ENCODE data around the gene FAM169A.
"Not testable (repeated sequence)": the region's sequence is repeated elsewhere in the genome, so short reads cannot be mapped to it uniquely, and the experiment has no call there.

The FAM169A gene, protein sequence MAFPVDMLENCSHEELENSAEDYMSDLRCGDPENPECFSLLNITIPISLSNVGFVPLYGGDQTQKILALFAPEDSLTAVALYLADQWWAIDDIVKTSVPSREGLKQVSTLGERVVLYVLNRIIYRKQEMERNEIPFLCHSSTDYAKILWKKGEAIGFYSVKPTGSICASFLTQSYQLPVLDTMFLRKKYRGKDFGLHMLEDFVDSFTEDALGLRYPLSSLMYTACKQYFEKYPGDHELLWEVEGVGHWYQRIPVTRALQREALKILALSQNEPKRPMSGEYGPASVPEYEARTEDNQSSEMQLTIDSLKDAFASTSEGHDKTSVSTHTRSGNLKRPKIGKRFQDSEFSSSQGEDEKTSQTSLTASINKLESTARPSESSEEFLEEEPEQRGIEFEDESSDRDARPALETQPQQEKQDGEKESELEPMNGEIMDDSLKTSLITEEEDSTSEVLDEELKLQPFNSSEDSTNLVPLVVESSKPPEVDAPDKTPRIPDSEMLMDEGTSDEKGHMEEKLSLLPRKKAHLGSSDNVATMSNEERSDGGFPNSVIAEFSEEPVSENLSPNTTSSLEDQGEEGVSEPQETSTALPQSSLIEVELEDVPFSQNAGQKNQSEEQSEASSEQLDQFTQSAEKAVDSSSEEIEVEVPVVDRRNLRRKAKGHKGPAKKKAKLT

DNA sequence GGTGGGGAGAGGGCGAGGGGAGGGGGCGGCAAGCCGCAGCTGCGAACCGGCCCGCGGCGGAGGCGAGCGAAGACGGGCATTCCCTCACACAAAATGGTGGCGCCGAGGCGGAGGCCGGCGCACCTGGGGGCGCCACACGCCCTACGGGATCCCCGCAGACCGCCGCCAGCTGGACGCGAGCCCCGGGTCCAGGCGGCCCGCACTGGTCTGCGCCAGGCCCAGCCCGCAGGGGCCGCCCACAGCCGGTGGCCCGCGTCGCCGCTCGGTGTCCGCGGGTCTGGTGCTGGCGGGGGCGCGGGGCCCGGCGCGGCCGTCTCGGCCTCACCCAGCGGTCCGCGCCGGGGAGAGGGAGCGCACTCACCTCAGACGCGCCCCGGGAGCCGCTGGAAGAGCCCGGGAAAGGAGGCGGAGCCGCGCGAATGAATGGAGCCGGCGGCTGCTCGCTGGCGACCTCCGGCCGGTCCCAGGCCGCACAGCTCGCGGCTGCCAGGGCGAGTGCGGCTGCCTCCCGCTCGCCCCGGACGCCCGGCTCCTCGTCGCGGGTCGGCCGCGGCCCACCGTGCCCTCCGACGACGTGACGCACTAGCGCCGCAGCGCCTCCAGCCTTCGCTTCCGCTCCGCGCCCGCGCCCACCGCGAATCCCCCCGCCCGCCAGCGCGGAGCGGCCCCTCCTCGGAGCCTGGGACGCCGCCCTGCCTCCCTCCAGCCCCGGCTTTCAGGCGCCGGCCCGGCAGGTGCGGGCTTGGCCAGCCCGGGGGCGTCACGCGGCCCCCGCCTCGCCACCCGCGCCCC is at the start of gene FAM169A:
Gene FAM169A, minus strand, starts transcription at position 584 of the 792 bp plus-strand sequence. CDS start 24,711 bp downstream, outside the sequence.
- peak; percentile 31 to 74 for DNase-seq

DNA sequence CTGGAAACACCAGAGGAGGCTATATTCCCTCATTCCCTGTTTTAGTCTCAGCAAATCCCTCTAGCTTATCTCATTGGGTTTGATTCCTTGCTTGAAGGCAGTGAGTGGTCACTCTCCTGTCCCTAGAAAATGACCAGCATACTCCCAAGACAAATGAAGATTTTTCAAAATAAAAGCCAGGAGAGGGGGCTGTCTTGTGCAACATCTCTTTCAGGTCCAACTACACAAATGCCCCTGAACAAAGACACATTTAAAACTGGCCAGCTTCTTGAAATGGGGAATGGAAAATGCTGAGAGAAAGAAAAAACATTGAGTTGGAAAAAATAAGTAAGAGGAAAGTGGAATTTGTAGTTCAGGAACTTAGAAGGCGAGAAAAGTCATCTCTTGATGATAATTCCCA is 49.3 kb upstream of the FAM169A start:
- no peak for DNase-seq

DNA sequence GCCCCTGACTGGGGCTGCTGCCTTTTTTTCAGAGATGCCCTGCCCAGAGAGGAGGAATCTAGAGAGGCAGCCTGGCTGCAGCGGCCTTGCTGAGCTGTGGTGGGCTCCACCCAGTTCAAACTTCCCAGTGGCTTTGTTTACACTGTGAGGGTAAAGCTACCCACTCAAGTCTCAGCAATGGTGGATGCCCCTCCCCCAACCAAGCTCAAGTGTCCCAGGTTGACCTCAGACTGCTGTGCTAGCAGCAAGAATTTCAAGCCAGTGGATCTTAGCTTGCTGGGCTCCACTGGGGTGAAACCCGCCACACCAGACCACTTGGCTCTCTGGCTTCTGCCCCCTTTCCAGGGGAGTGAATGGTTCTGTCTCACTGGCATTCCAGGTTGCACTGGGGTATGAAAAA is 45.2 kb upstream of the FAM169A start:
- not testable (repeated sequence) for DNase-seq

DNA sequence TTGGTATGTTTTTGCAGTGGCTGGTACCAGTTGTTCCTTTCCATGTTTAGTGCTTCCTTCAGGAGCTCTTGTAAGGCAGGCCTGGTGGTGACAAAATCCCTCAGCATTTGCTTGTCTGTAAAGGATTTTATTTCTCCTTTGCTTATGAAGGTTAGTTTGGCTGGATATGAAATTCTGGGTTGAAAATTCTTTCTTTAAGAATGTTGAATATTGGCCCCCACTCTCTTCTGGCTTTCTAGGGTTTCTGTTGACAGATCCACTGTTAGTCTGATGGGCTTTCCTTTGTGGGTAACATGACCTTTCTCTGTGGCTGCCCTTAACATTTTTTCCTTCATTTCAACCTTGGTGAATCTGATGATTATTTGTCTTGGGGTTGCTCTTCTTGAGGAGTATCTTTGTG is 43.7 kb upstream of the FAM169A start:
- not testable (repeated sequence) for DNase-seq

DNA sequence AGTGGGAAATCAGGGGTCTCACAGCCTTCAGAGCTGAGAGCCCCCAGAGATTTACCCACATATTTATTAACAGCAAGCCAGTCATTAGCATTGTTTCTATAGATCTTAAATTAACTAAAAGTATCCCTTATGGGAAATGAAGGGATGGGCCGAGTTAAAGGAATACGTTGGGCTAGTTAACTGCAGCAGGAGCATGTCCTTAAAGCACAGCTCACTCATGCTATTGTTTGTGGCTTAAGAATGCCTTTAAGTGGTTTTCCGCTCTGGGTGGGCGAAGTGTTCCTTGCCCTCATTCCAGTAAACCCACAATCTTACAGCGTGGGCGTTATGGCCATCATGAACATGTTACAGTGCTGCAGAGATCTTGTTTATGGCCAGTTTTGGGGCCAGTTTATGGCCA is 42.0 kb upstream of the FAM169A start:
- DNase-seq = not testable (repeated sequence)

DNA sequence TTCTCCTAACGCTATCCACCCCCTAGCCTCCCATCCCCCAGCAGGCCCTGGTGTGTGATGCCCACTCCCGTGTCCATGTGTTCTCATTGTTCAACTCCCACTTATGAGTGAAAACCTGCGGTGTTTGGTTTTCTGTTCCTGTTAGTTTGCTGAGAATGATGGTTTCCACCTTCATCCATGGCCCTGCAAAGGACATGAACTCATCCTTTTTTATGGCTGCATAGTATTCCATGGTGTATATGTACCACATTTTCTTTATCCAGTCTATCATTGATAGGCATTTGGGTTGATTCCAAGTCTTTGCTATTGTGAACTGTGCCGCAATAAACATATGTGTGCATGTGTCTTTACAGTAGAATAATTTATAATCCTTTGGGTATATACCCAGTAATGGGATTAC is 38.5 kb upstream of the FAM169A start:
- not testable (repeated sequence) for DNase-seq

DNA sequence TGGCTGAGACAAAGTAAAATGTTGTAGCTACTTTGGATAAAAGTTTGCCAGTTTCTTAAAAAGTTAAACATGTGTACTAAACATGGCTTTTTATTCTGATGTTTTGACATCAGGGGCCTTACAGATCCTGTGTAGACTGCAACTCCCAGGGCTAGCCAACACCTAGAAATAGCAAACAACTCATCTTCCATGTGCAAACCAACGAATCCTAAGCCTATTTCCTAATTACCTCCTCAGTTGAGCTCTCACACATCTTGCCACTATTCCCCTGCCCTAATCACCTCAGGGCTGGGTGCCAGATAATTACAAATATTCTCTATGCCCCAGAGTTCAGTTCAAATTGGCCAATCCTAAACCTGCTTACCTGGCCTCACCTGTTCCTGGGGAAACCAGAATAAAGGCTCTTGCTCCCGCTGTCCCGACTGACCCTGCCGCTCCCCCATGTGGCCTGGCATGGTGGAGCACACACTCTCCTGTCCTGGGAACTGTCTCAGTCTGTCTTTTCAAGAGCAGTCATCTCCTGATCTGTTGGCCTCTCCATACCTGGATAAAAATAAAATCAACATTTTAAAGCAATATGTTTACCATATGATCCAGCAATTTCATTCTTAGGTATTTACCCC is 37.1 kb upstream of the FAM169A start:
- DNase-seq = peak; percentile 34 to 66

DNA sequence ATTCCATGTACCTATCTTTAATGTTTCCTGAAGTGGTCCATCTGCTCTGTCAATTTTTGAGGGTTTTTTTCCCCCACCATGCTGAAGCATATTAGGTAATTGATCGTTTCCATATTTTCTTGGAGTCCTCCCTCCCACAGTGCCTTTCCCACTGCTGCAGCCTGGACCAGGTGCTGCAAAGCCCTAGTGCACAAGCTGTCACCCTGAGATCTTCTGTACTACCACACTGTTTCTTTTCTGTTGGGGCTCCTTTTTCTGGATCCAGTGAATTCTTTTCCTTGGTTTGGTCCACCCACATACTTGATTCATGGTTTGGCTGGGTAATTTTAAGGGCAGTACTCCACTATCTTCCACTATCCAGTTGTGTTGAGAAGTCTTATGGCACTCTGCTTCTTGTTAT is 30.9 kb upstream of the FAM169A start:
- no peak for DNase-seq

DNA sequence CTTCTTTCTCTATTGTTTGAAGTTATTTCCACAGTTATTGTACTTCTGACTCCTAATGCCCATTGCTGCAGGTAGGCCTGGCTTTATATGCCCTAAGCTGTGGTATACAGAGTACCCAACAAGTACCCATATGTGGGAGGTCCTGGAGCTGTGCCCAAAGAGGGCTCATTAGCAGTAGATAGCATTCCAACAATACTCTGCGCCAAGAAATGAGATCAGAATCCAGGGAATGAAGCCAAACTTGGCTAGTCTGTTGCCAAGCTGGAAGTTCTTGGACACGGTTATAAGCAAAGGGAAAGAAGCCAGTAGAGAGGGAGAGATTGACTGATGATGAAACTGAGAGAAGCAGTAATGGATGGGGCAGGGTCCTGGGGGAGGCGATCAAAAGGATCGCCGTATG is 29.7 kb upstream of the FAM169A start:
- no peak for DNase-seq

DNA sequence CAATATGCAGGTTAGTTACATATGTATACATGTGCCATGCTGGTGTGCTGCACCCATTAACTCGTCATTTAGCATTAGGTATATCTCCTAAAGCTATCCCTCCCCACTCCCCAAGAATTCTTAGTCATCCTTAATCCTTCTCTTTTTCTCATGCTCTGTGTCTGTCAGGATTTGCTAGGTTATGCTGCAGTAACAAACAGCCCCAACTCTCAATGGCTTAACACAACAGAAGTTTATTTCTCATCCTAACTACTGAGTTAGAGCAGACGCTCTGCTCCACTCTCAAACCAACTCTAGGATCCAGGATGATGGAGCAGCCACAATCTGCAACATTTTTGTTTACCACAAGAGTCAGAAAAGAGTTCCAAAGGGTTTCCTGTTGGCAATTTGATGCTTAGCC is 28.2 kb upstream of the FAM169A start:
- DNase-seq = no peak

DNA sequence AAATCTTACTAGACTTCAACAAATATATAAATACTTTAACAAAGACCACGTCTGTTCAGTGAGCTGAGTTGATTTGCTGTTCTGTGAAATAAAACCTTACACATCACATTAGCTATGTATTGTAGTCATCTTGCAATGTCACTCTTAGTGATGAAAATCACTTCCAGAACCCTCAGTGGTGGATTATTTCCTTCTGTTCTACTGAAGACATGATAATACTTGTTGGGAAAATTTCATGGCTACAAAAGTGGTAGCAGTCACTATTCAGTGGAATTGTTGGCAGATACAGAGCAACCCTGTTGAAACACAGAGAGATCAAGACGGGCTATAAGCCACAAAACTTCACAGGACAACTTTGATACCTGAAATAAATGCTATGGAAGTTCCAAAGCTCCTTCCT is 26.7 kb upstream of the FAM169A start:
- no peak for DNase-seq

DNA sequence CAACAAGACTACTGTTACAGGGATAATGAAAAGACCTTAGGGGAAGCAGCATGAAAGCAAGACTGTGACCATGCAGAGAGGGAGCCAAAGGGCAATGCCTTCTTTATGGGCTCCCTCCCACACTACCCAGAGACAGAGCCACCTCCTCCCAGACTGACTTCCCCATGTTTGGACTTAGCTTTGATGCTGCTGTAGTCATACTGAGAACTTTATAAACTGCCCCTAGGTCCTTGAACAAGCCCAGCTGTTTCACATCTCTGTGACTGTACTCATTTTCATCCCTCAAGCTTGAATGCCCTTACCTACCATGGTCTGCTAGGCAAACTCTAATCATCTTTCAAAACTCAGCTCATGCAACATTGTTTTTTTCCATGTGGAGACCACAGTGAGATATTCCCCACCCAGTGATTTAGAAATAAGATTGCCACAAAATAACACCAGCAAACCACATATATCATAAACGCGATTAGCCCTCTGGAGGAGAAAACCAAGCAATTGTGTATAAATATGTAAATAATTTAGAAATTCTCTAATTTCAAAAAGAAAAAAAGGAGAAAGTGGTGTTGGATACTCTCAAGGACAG is 23.4 kb upstream of the FAM169A start:
- DNase-seq = no peak

DNA sequence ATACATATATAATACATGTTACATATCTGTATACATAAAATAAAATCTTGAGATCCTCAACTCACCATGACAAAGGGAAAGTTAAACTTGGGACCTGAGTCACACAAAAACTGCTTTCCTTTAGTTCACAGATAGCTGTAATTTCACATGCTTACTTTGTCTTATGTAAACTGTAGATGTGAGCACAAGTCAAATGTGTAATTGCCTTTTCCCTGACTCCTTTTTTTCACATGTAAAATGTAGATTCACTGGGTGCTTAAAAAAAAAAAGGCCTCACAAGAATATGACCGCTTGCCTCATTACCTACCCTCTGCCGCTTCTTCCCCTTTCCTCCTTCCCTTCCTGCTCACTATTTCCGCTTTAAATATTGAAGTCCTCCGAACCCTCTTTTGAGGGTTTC is 21.9 kb upstream of the FAM169A start:
- DNase-seq = no peak

DNA sequence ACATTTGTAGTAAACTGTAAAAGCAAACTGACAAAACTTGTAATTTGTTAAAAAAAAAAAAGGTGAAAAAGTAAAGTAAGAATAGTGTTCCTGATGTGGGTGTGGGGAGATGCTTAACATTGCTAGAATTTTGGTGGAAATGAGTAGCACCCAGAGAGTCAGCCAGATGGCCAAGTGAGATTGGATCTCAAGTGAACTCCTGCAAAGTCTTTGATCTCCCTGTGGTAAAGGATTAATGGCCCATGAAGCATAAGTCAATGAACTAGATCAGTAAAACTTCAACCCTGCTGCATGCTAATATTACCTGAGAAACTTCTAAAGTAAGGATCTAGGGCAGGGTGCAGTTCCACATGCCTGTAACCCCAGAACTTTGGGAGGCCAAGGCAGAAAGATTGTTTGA is 19.0 kb upstream of the FAM169A start:
- DNase-seq = no peak

DNA sequence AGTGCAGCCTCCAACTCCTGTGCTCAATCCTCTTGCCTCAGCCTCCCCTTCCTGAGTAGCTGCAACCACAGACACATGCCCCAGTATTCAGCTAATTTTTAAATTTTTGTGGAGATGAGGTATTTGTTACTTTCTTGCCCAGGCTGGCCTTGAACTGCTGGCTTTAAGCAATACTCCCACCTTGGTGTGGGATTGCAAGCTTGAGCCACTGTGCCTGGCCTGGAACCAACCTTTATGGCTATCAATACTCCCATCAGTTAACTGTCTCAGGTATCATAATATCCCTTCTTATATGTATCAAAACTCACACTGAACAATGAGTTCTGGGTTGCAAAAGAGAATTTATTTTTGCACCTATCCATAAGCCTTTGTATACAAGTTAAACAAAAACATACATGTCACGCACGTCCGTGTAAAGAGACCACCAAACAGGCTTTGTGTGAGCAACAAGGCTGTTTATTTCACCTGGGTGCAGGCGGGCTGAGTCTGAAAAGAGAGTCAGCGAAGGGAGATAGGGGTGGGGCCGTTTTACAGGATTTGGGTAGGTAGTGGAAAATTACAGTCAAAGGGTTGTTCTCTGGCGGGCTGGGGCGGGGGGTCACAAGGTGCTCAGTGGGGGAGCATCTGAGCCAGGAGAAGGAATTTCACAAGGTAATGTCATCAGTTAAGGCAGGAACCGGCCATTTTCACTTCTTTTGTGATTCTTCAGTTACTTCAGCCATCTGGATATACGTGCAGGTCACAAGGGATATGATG is 16.4 kb upstream of the FAM169A start:
- not testable (repeated sequence) for DNase-seq

DNA sequence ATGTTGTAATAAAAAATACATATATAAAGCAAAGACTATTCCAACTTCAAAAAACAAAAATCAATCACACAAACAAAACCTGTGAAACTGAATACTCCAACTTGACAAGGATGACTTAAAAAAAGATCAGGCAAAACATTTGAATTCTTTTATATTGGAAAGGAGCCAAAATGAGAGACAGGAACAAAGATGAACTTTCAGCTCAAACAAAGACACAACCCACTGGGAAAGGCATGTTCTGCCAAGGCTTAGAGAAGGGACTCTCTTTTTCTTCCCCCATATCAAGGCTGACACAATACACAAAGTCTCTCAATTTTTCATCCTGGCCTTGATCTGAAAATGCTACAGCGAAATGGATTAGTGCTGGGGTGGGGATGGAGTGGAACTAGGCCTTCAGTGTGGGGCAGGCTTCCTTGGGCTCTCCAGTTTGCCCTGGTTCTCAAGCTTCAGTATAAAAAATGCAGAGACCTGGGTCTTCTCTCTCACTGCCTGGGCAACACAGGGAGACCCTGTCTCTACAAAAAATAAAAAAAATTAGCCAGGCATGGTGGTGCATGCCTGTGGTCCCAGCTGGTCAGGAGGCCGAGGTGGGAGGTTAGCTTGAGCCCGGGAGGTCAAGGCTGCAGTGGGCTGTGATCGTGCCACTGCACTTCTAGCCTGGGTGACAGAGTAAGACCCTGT is 11.6 kb upstream of the FAM169A start:
- no peak for DNase-seq

DNA sequence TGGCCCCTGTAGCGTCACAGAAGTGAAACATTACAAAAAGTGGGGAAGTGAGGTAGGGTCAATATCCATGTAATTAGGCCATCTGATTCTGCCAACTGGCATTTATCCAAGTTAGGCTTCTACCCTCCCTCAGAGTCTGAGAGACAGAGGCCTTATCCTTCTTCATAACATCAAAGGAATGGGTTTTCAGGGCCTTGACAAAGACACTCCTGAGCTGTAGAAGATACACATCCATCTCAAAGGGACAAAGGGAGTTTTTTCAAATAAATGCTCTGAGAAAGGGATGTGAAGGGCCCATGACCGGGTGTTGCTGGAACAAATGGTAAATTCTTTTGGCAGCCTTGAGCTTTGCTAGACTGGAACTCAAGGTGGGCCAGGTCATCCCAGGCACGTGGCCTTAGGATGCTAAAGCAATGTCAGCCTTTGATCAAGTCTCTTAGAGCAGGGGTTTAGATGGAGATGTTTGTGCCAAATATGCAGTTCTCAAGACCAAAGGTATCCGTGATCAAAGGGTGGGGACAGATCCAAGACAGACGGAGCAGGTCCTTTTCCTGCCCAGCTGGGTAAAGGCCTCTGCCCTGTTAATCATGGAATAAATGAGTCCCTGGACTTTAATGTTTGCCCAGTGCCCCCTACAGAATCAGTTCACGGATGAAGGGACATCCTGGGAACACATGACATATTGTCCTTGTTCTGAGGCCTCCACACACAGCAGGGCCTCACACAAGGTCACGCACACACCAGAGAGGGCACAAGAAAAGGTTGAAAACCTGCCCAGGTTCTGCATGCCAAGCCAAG is 10.0 kb upstream of the FAM169A start:
- no peak for DNase-seq

DNA sequence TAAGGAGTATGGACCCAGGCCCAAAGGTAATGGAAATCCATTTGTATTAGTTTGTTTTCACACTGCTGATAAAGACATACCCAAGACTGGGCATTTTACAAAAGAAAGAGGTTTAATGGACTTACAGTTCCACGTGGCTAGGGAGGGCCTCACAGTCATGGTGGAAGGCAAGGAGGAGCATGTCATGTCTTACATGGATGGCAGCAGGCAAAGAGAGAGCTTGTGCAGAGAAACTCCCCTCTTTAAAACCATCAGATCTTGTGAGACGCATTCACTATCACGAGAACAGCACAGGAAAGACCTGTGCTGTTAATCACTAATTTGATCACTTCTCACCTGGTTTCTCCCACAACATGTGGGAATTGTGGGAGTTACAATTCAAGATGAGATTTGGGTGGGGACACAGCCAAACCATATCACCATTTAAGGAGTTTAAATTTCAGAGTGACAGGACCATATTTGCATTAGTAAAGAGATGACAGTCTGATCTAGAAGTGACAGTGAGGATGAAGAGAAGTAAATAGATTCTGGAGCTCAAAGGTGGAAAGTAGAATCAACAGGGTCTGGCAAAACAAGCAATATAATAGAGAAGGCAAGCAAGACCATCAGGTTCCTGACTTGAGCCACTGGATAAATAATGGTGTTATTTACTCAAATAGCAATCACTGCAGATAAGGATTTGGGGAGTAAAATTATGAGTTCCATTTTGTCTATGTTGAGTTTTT is 7.5 kb upstream of the FAM169A start:
- no peak for DNase-seq

DNA sequence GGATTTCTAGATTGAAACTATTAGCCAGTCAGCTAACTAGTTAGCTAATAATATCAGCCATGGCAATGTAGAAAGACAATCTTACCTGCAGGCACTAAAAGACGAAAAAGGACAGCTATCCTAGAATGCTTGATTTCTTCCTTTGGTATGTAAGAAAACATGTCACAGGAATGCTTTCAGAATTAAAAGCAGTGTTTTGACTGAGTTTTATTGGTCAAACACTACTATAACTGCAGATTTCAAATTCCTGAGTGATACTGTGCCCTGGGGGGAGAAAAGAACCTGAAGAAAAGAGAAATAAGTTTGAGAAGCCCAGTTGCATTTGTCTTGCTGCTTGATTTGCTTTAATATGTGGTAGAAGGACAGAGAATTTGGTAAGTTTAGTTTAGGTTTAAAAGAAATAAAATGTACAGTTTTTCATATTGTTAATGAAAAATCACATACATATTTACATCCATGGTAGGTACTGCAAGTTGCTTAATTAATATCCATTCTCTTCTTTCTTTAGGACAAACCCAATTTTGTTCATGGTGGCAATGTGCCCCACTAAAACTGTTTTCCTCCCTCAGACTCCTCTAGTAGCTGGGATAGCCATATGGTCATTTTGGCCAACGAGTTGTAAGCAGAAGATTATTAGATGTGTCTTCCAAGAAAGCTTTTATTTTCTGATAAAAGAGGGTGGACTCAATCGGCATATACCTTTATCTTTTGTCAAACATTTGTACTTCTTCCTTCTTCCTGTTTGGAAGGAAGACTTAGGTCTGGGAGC is 4.3 kb upstream of the FAM169A start:
- no peak for DNase-seq

Measured in NCI-H526 (cell line).